GM12891 (cell line): ENCODE results near the gene RASA3. TPM values are rescaled to one million over a fixed set of nuclear protein-coding genes. Genes with fewer than 3 reads are reported as not detected.
"Not testable (repeated sequence)": the region's sequence is repeated elsewhere in the genome, so short reads cannot be mapped to it uniquely, and the experiment has no call there.

Source experiments
- DNase-seq: peaks from one replicate; pipeline ENCODE4 v3.0.0; 2011; ENCODE audit warnings: low spot score; ENCODE audit not compliant: insufficient read length
- FAIRE-seq: peaks from 2 replicates; lab custom pipeline; 2011; peaks lifted over from hg19 to GRCh38; lab: Jason Lieb, UNC
- PAX5 ChIP-seq: IDR thresholded peaks from 2 replicates; pipeline ENCODE4 v1.6.1; 2011; ENCODE audit warnings: low read length, moderate library complexity, mild to moderate bottlenecking; ENCODE audit not compliant: insufficient read depth, severe bottlenecking
- POLR2A ChIP-seq: IDR thresholded peaks from 2 replicates; pipeline ENCODE4 v1.6.1; 2011; ENCODE audit warnings: low read depth, low read length, control low read depth
- POLR2AphosphoS5 ChIP-seq: IDR thresholded peaks from 2 replicates; pipeline ENCODE4 v1.6.1; 2011; ENCODE audit warnings: low read depth, low read length, control low read depth
- POU2F2 ChIP-seq: IDR thresholded peaks from 2 replicates; pipeline ENCODE4 v1.6.1; 2011; ENCODE audit warnings: low read depth, mild to moderate bottlenecking, control low read depth, low read length, moderate library complexity
- SPI1 ChIP-seq: IDR thresholded peaks from 2 replicates; pipeline ENCODE4 v1.6.1; 2011; ENCODE audit warnings: low read depth, low read length, control low read depth
- TAF1 ChIP-seq: IDR thresholded peaks from 2 replicates; pipeline ENCODE4 v1.6.1; 2011; ENCODE audit warnings: low read depth, low read length, control low read depth
- polyA plus RNA-seq: library from polyadenylated mRNA; unstranded; fragments of >200 nt; gene quantifications from one replicate; pipeline ENCODE4 v1.2.1, GENCODE V29; 2012; ENCODE audit warnings: low read depth, missing spikeins, inconsistent platforms; ENCODE audit not compliant: missing spikeins

RASA3 gene
- polyA plus RNA-seq: 13.4 TPM

GRCh38 chr13:114132419-114133121 lies at the start of gene RASA3:
Gene RASA3 (minus strand): TSS chr13:114132623. CDS start chr13:114132489, 134 bp downstream.
- FAIRE-seq: peak; percentile 90
- DNase-seq: peak; percentile 96
- TF ChIP-seq PAX5 (no peak), POLR2A (no peak), TAF1 (no peak), POLR2AphosphoS5 (no peak), POU2F2 (no peak), SPI1 (no peak)

GRCh38 chr13:114179087-114179658 lies 46.8 kb upstream of the RASA3 start, which contains the start of gene CFAP97D2:
Gene CFAP97D2 (plus strand): TSS chr13:114179257. CDS start chr13:114179331, 74 bp downstream.
- no peak for FAIRE-seq
- no peak for DNase-seq
- no peak for TF ChIP-seq POLR2A
- no peak for TF ChIP-seq POU2F2
- TF ChIP-seq TAF1: no peak
- no peak for TF ChIP-seq SPI1
- TF ChIP-seq POLR2AphosphoS5: no peak
- TF ChIP-seq PAX5: no peak

- TF ChIP-seq SPI1 (no peak), POLR2AphosphoS5 (no peak), PAX5 (no peak)
- no peak for DNase-seq
- FAIRE-seq: peak; percentile 35
These were observed 45.0 kb upstream of the RASA3 start for GRCh38 chr13:114177245-114178010.

GRCh38 chr13:114176359-114176902 lies 44.0 kb upstream of the RASA3 start:
- DNase-seq: not testable (repeated sequence)
- peak; percentile 13 for FAIRE-seq

GRCh38 chr13:114174529-114174961 lies 42.1 kb upstream of the RASA3 start:
- DNase-seq (no peak), FAIRE-seq (no peak)
- no peak for TF ChIP-seq PAX5
- TF ChIP-seq POLR2AphosphoS5: no peak
- TF ChIP-seq POU2F2: no peak
- no peak for TF ChIP-seq SPI1

- TF ChIP-seq PAX5: no peak
- TF ChIP-seq POLR2AphosphoS5: no peak
- no peak for TF ChIP-seq POU2F2
- TF ChIP-seq SPI1: no peak
- no peak for TF ChIP-seq TAF1
- no peak for TF ChIP-seq POLR2A
- no peak for FAIRE-seq
- no peak for DNase-seq
These were observed 41.3 kb upstream of the RASA3 start for GRCh38 chr13:114173745-114174144.

GRCh38 chr13:114173272-114173671 lies 40.8 kb upstream of the RASA3 start:
- FAIRE-seq: no peak
- TF ChIP-seq POLR2A: no peak
- TF ChIP-seq TAF1: no peak
- DNase-seq: no peak

GRCh38 chr13:114167885-114168284 lies 35.5 kb upstream of the RASA3 start:
- DNase-seq (no peak), FAIRE-seq (no peak)
- TF ChIP-seq POLR2AphosphoS5: no peak
- TF ChIP-seq SPI1: no peak
- TF ChIP-seq POU2F2: no peak
- no peak for TF ChIP-seq TAF1
- TF ChIP-seq PAX5: no peak
- no peak for TF ChIP-seq POLR2A

- DNase-seq: no peak
- no peak for FAIRE-seq
- TF ChIP-seq PAX5: no peak
- TF ChIP-seq SPI1: 0 out of 2 replicates have a peak, but pooled peaks have one; percentile 17
- no peak for TF ChIP-seq POU2F2
- TF ChIP-seq TAF1: no peak
These were observed 35.0 kb upstream of the RASA3 start for GRCh38 chr13:114167426-114167825.
